ENCODE results near the gene HSPB7.

- no peak for TF ChIP-seq EZH2 (IDR thresholded peaks at IDR 0.05)
- no peak for TF ChIP-seq POLR2AphosphoS5 (IDR thresholded peaks at IDR 0.05; ENCODE audit: borderline replicate concordance, low read depth, low read length)
Observed at GRCh38 chr1:16009678-16010077, 8.2 kb downstream of the HSPB7 start.
